GM06990 (cell line): ENCODE measurements around the gene EIF4G3.

Experiments
- DNase-seq: peaks from one replicate; pipeline ENCODE4 v3.0.0-alpha.2; 2011; ENCODE audit not compliant: insufficient read length; ENCODE audit errors: extremely low read depth
- H3K27me3 ChIP-seq: replicated peaks from 2 replicates; pipeline ENCODE4 v1.6.0; 2011; ENCODE audit warnings: low read length; ENCODE audit not compliant: control insufficient read depth, insufficient read depth
- H3K36me3 ChIP-seq: 2 replicates; pipeline ENCODE4 v1.5.1; 2011; ENCODE audit warnings: low read length; ENCODE audit not compliant: control insufficient read depth, insufficient read depth
- H3K4me3 ChIP-seq: replicated peaks from 2 replicates; pipeline ENCODE4 v1.5.1; 2011; ENCODE audit warnings: low read depth, mild to moderate bottlenecking, control low read depth, low read length
- TF ChIP-seq, protein P1 (sequence below): IDR thresholded peaks from 2 replicates; pipeline ENCODE4 v1.5.1; 2011; ENCODE audit warnings: low read length, control low read depth, mild to moderate bottlenecking, inconsistent platforms; ENCODE audit not compliant: insufficient read depth, poor library complexity, severe bottlenecking

The EIF4G3 gene

DNA sequence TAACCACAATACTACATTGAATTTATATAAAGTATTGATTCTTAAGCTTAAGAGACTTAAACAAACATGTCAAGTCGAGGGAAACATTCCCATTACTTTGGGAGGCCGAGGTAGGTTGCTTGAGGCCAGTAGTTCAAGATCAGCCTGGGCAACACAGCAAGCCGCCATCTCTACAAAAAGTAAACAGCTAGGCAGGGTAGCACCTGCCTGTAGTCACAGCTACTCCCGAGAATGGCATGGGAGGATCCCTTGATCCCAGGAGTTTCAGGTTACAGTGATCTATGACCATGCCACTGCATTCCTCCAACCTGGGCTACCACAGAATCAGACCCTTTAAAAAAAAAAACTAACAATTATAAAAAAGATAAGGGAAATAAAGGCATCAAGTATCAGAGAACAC is 50.4 kb downstream of the EIF4G3 start:
- Histone ChIP-seq H3K36me3 (no peaks in the 10 kb centered on the region; the same call in none of the 2 replicates), H3K27me3 (no peaks in the 10 kb centered on the region), H3K4me3 (no peak overlapping the region)
- DNase-seq, result no peak
- TF ChIP-seq, protein P1, sequence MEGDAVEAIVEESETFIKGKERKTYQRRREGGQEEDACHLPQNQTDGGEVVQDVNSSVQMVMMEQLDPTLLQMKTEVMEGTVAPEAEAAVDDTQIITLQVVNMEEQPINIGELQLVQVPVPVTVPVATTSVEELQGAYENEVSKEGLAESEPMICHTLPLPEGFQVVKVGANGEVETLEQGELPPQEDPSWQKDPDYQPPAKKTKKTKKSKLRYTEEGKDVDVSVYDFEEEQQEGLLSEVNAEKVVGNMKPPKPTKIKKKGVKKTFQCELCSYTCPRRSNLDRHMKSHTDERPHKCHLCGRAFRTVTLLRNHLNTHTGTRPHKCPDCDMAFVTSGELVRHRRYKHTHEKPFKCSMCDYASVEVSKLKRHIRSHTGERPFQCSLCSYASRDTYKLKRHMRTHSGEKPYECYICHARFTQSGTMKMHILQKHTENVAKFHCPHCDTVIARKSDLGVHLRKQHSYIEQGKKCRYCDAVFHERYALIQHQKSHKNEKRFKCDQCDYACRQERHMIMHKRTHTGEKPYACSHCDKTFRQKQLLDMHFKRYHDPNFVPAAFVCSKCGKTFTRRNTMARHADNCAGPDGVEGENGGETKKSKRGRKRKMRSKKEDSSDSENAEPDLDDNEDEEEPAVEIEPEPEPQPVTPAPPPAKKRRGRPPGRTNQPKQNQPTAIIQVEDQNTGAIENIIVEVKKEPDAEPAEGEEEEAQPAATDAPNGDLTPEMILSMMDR, result no peak

DNA sequence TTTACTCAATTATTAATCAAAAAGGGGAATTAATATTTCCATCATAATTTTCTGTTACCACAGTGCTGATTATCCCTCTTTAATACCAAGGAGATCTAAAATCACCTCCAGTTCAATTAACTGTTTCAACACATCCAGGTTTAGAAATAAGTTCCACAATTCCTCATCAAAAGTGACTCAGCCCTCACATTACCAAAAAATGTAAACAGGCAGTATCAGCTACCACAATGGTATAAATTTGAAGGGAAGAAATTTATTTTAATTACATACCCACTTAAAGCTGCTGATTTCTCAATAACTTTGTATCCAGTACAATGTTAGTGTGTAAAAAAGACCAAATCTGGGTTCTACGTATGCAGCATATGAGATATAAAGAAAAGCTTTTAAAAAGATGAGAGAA is 51.9 kb downstream of the EIF4G3 start:
- Histone ChIP-seq H3K36me3 (no peaks in the 10 kb centered on the region; the same call in none of the 2 replicates), H3K27me3 (no peaks in the 10 kb centered on the region), H3K4me3 (no peak overlapping the region)
- TF ChIP-seq, protein P1, result no peak
- DNase-seq, result no peak

DNA sequence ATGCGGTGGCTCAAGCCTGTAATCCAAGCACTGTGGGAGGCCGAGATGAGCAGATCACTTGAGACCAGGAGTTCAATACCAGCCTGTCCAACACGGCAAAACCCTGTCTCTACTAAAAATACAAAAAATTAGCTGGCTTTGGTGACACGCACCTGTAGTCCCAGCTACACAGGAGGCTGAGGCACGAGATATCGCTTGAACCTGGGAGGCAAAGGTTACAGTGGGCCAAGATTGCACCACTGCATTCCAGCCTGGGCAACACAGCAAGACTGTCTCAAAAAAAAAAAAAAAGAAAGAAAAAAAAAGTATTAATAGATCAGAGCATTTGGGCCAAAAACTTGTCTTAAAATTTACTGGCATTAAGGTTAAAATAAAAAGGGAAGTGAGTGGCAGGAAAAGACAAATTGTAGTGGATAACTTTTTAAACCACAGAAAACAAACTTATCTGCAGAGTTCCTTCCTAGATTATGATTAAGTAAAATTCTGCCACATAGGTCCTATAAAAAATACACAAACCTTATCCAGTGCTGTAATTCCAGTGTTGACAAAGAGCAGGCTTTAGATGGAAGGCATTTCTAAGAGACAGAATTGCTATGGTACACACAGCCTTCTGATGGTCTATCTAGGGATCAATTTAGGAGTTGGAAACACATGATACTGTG is 53.3 kb downstream of the EIF4G3 start:
- TF ChIP-seq, protein P1, result no peak
- no peaks in the 10 kb centered on the region for H3K27me3 ChIP-seq
- DNase-seq, result no peak
- H3K4me3 ChIP-seq, result no peak overlapping the region
- H3K36me3 ChIP-seq, result no peaks in the 10 kb centered on the region; the same call in none of the 2 replicates

DNA sequence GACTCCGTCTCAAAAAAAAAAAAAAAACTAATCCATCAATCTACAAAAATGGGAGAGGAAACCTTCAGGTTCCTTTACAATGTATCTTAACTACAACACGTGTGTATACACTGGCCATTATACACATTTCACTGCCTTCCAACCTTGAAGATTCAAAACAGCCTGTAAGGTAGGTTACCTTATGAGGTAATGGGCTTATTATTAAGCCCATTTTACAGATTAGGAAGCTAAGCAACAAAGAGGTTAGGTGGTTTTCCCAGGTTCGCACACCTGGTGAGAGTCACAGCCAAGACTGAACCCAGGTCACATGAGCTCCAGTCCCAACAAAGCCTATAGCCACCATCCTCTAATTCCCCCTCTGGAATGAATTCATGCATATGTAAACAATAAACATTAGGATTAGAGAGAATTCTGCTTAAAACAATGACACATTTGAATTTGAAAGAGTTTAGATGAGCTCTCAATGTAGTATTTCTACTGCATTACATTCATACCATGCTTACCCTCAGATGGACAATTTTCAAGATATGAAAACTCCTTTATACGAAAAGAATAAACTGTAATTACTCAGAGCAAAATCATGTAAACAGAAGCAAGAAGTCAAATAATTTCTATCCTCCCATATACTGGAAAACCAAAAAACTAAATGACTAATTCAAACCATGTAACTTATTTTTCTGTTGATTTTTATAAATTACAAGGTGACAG is 54.8 kb downstream of the EIF4G3 start:
- no peak for DNase-seq
- TF ChIP-seq, protein P1, result no peak
- H3K4me3 ChIP-seq, result no peak overlapping the region
- no peaks in the 10 kb centered on the region for H3K27me3 ChIP-seq
- H3K36me3 ChIP-seq, result no peaks in the 10 kb centered on the region; the same call in none of the 2 replicates

DNA sequence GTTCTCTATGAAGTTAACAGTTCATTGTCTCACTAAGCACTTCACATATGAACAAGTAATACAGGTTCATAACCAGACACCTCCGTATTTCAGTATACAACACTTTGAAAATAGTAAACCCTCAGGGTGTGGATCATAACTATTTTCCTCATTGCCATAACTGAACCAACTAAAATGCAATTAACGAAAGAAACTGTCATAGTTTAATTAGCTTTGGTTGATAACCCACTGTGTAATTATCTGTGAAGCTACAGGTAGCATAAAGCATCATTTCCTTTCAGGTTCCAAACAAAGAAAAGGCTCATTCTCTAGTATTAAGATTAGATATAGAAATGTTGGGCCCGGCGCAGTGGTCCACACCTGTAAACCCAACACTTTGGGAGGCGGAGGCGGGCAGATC is 58.5 kb downstream of the EIF4G3 start:
- no peaks in the 10 kb centered on the region; the same call in none of the 2 replicates for H3K36me3 ChIP-seq
- no peak overlapping the region for H3K4me3 ChIP-seq
- DNase-seq, result no peak
- TF ChIP-seq, protein P1, result no peak
- no peaks in the 10 kb centered on the region for H3K27me3 ChIP-seq
